HG03354 (cell line): Measurements from ENCODE around the gene FAN1.

Experiments
- ATAC-seq: cut with Tn5 transposase; IDR thresholded peaks from one replicate; pipeline ENCODE4 v1.9.1; 2021; ENCODE audit warnings: mild to moderate bottlenecking; ENCODE audit not compliant: unreplicated experiment, poor library complexity, severe bottlenecking

Gene FAN1

GRCh38 chr15:30992249-30992864, 88.6 kb downstream of the FAN1 start:
- ATAC-seq, result no peak
